Uterus (tissue), 4 donors: Measurements from ENCODE around the gene MYCBPAP. TPM values are rescaled to one million over a fixed set of nuclear protein-coding genes. Genes with fewer than 3 reads are reported as not detected.

Experiments used
- DNase-seq, 2 donors: peaks; one replicate each; pipeline ENCODE4 v3.0.0-alpha.2; 2019 to 2020
- H3K27ac ChIP-seq, 2 donors: fragments of 200-600 bp; sonication (generic); 1 replicate in 1 of 2; 2 replicates in 1 of 2; pipeline ENCODE4 v1.5.1; 2016 to 2018
- H3K27me3 ChIP-seq, 2 donors: fragments of 200-600 bp; sonication (generic); one replicate each; pipeline ENCODE4 v1.5.1; 2018 to 2019; ENCODE audit warnings: control low read depth in 1 of 2
- H3K36me3 ChIP-seq, 2 donors: fragments of 200-600 bp; sonication (generic); one replicate each; pipeline ENCODE4 v1.5.1; 2019; ENCODE audit warnings: control low read depth in 1 of 2
- H3K4me1 ChIP-seq, 2 donors: fragments of 200-600 bp; sonication (generic); one replicate each; pipeline ENCODE4 v1.5.1; 2018 to 2019; ENCODE audit warnings: control low read depth in 1 of 2
- H3K4me3 ChIP-seq, 2 donors: fragments of 200-600 bp; sonication (generic); 1 replicate in 1 of 2; 2 replicates in 1 of 2; pipeline ENCODE4 v1.5.1; 2018 to 2019; ENCODE audit warnings: mild to moderate bottlenecking in 1 of 2
- H3K9me3 ChIP-seq, 2 donors: fragments of 200-600 bp; sonication (generic); one replicate each; pipeline ENCODE4 v1.5.1; 2019; ENCODE audit warnings: control low read depth in 1 of 2
- CTCF ChIP-seq, 4 experiments: fragments of 200-600 bp in 2 of 4; fragments of 450-650 bp in 2 of 4; sonication (generic) in 2 of 4; IDR thresholded peaks; one replicate each; pipeline ENCODE4 v1.5.1; 2016 to 2019; ENCODE audit warnings: antibody characterized with exemption in 4 of 4, mild to moderate bottlenecking in 2 of 4, moderate library complexity in 1 of 4
- POLR2A ChIP-seq, 2 donors: fragments of 450-650 bp; IDR thresholded peaks; one replicate each; pipeline ENCODE4 v1.6.1; 2016; ENCODE audit warnings: antibody characterized with exemption in 2 of 2, mild to moderate bottlenecking in 1 of 2, moderate library complexity in 1 of 2
- intact Hi-C: fragments of 100-400 bp; cut with DNase I; formaldehyde crosslinking; loops from one replicate; pipeline ENCODE4 v1.15.1; 2023; ENCODE audit warnings: low total_unique reads
- total RNA-seq, 4 donors: library from RNA; depleted of rRNA in 3 of 4; stranded (reverse); fragments of >200 nt in 3 of 4; gene quantifications; one replicate each; pipeline versions ENCODE4 v1.1.0 to v1.2.4, GENCODE V29; 2014 to 2023
- donor health status: DM: yes; HTN: yes; CAD: no.

Gene MYCBPAP
- total RNA-seq, 4 donors from 2014 or later: 2.7 to 11.5 (median 5.1) TPM

DNA sequence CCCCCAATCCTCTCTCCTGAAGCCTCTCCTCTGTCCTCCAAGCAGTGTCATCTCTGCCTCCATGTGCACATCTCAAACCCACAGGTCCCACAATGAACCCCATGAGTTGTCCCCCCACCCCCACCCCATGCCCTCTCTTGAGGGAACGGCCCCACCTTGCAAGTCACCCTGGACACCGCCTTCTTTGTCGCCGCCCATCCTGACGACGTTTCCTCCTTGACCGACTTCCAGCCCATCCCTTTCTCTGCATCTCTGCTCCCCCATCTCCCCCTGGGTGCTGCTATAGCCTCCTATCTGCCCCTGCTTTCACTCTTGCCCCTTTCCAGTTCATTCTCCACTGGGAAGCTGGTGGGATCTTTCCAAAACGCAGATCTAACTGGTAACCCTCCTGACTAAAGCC is 37.1 kb downstream of the MYCBPAP start:
- intact Hi-C loops: loop anchor here (5.0 to 10.0 kb wide), 3 partner anchors 82 to 297 kb away; no protein-coding TSS in a partner anchor
- H3K9me3 ChIP-seq: no peaks in the 10 kb centered on the region
- TF ChIP-seq POLR2A (IDR thresholded peaks at IDR 0.05): no peak
- TF ChIP-seq CTCF (IDR thresholded peaks at IDR 0.05): no peak

GRCh38 chr17:50546701-50547034 is 38.4 kb downstream of the MYCBPAP start:
- no peaks in the 10 kb centered on the region for H3K9me3 ChIP-seq
- no peaks in the 10 kb centered on the region for H3K27me3 ChIP-seq
- H3K27ac ChIP-seq: peak overlapping the region; percentile 85 to 91
- TF ChIP-seq POLR2A (IDR thresholded peaks at IDR 0.05) (no peak), CTCF (IDR thresholded peaks at IDR 0.05) (no peak)
- DNase-seq: no peak
- intact Hi-C loops: loop anchor here (5.0 to 10.0 kb wide), 3 partner anchors 81 to 296 kb away; no protein-coding TSS in a partner anchor
- no peaks in the 10 kb centered on the region for H3K36me3 ChIP-seq
- peaks cover 4 to 5% of the 10 kb centered on the region in 2 donors for H3K4me1 ChIP-seq
- peak overlapping the region in 1 of 2 donors; percentile 60 for H3K4me3 ChIP-seq

More for the DNA sequence above, 37.1 kb downstream of the MYCBPAP start:
- Histone ChIP-seq H3K27ac (no peak overlapping the region), H3K27me3 (no peaks in the 10 kb centered on the region), H3K4me1 (peaks cover 4 to 11% of the 10 kb centered on the region in 2 donors), H3K36me3 (no peaks in the 10 kb centered on the region), H3K4me3 (no peak overlapping the region)
- no peak for DNase-seq

GRCh38 chr17:50547035-50547735 is 38.9 kb downstream of the MYCBPAP start, which contains the start of gene SPATA20:
SPATA20 (plus strand) TSS chr17:50547174; CDS start chr17:50547209, 35 bp downstream.
- peak; percentile 91 to 92 for DNase-seq

DNA sequence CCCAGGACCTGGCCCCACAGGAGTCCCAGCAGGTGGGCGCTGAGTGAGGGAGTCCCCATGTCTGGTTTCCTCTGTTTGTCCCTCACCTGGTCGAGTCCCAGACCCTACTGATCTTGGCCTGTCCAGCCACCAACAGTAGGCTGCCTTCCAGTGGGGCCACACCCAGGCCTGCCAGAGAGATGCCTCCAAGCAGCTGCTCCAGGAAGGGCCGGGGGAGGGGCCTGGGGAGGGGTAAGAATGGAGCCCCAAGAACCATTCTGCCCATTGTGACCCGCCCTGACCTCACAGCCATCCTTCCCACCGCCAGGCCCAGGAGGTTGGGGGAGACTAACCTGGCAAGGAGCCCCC is 39.5 kb downstream of the MYCBPAP start:
- Histone ChIP-seq H3K4me1 (peaks cover under 1 to 2% of the 10 kb centered on the region in 2 donors), H3K4me3 (peak overlapping the region in 1 of 2 donors; percentile 46), H3K9me3 (no peaks in the 10 kb centered on the region), H3K27ac (peak overlapping the region; percentile 85 to 91), H3K27me3 (no peaks in the 10 kb centered on the region), H3K36me3 (no peaks in the 10 kb centered on the region)
- intact Hi-C loops: loop anchor here (5.0 to 10.0 kb wide), 3 partner anchors 80 to 295 kb away; no protein-coding TSS in a partner anchor
- no peak for DNase-seq
- TF ChIP-seq CTCF (IDR thresholded peaks at IDR 0.05) (no peak), POLR2A (IDR thresholded peaks at IDR 0.05) (no peak)

More at GRCh38 chr17:50547035-50547735, 38.9 kb downstream of the MYCBPAP start, which contains the start of gene SPATA20:
- Histone ChIP-seq H3K4me1 (peaks cover 4 to 5% of the 10 kb centered on the region in 2 donors), H3K27ac (peak within 1 kb of the TSS; percentile 85 to 91), H3K4me3 (peak within 1 kb of the TSS; percentile 46 to 60), H3K36me3 (no peaks in the 10 kb centered on the region), H3K9me3 (no peaks in the 10 kb centered on the region), H3K27me3 (no peaks in the 10 kb centered on the region)
- TF ChIP-seq POLR2A (IDR thresholded peaks at IDR 0.05) (peak; percentile 76 to 90), CTCF (IDR thresholded peaks at IDR 0.05) (peak; percentile 99 to 100 (median 100))
- intact Hi-C loops: loop anchor here (5.0 to 10.0 kb wide), 3 partner anchors 80 to 295 kb away; no protein-coding TSS in a partner anchor

DNA sequence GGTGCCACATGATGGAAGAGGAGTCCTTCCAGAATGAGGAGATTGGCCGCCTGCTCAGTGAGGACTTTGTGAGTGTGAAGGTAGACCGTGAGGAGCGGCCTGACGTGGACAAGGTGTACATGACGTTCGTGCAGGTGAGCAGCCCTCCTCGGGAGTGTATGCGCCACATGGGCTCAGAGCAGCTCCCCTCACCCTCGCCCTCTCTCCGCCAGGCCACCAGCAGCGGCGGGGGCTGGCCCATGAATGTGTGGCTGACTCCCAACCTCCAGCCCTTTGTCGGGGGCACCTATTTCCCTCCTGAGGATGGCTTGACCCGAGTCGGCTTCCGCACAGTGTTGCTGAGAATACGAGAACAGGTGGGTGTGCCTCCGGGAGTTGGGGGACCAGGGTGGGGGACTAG is 40.6 kb downstream of the MYCBPAP start:
- no peaks in the 10 kb centered on the region for H3K36me3 ChIP-seq
- intact Hi-C loops: loop anchor here (5.0 to 10.0 kb wide), 3 partner anchors 78 to 293 kb away; no protein-coding TSS in a partner anchor

More for the DNA sequence above, 40.6 kb downstream of the MYCBPAP start:
- no peaks in the 10 kb centered on the region for H3K27me3 ChIP-seq
- no peak overlapping the region for H3K4me3 ChIP-seq
- no peak overlapping the region for H3K27ac ChIP-seq
- no peak for DNase-seq
- H3K9me3 ChIP-seq: no peaks in the 10 kb centered on the region
- TF ChIP-seq CTCF (IDR thresholded peaks at IDR 0.05) (no peak), POLR2A (IDR thresholded peaks at IDR 0.05) (no peak)
- no peaks in the 10 kb centered on the region for H3K4me1 ChIP-seq
